Central memory CD4-positive, alpha-beta T cell (primary cell): ENCODE data around the gene ATP9A.
"Not testable (repeated sequence)": the region's sequence is repeated elsewhere in the genome, so short reads cannot be mapped to it uniquely, and the experiment has no call there.

Source experiments
- DNase-seq: peaks from one replicate; pipeline ENCODE4 v3.0.0; 2022

ATP9A gene

DNA sequence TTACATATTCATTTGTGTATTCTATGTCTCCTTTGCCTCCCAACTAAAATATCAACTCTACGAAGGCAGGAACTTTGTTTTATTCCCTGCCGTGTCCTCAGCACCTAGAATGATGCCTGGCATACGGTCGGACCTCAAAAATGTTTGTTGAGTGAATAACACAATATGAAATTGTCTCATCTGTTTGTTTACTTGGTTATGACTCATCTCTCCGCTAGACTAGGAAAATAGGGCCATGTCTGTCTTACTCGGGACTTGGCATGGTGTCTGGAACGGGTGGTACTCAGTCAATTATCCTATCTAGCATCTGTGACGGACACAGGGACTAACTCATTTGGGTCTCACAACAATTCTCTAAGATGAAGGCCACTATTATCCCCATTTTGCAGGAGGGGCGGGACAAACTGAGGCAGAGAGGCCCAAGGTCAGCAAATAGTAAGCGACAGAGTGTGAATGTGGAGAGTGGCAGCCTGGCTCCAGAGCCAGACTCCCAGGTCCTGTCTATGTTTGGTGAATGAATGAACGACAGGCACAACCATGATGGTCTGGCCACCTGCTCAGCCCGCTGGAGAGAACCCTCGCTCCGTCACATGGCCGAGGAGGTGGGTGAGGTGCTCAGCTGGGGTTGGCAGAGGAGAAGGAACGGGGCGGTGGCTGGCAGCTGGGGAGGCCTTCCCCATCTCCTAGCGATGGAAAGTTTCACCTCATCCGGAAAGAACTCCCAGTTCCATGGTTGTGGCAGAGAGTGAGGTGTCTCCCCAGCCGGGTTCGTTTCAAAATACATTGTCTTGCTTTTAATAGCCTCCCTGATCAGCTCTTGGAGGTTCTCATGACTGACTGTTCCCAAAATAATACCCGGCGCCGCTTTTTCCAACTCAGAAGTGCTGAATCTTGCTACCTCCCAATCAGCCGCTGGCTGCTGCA, 198.1 kb downstream of the ATP9A start:
- no peak for DNase-seq

DNA sequence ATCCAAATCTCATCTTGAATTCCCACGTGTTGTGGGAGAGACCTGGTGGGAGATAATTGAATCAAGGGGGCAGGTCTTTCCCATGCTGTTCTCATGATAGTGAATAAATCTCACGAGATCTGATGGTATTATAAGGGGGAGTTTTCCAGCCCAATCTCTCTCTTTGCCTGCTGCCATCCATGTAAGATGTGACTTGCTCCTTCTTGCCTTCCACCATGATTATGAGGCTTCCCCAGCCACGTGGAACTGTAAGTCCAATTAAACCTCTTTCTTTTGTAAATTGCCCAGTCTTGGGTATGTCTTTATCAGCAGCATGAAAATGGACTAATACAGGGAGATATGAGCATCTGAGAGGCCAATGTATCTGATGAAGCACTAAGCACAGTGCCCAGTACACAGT, 199.7 kb downstream of the ATP9A start:
- not testable (repeated sequence) for DNase-seq

DNA sequence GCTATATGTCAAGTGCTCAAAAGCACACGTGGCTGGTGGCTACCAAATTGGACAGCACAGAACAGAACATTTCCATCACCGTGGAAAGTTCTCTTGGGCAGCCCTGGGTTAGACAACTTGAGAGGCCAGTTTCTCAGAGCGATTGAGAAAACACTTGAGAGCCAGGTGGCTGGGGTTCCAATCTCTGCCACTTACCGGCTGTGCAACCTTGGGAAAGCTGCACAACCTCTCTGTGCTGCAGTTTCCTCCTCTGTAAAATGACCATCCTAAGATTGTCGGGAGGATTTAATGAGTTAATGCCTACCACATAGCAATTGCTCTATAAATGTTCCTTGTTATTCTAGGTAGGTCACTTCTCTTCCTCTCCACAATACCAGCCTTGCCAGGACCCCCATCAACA, 200.6 kb downstream of the ATP9A start:
- no peak for DNase-seq

DNA sequence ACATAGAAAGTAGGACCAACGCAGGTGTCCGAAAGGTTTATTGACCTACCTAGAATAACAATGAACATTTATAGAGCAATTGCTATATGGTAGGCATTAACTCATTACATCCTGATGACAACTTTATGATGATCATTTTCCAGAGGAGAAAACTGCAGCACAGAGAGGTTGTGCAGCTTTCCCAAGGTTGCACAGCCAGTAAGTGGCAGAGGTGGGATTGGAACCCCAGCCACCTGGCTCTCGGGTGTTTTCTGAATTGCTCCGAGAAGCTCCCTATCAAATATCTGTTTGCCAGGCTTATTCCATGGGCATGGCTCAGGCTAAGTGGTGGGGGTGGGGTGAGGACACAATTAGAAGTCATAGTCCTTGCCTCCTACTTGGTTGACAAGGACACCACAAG, 201.6 kb downstream of the ATP9A start:
- no peak for DNase-seq

DNA sequence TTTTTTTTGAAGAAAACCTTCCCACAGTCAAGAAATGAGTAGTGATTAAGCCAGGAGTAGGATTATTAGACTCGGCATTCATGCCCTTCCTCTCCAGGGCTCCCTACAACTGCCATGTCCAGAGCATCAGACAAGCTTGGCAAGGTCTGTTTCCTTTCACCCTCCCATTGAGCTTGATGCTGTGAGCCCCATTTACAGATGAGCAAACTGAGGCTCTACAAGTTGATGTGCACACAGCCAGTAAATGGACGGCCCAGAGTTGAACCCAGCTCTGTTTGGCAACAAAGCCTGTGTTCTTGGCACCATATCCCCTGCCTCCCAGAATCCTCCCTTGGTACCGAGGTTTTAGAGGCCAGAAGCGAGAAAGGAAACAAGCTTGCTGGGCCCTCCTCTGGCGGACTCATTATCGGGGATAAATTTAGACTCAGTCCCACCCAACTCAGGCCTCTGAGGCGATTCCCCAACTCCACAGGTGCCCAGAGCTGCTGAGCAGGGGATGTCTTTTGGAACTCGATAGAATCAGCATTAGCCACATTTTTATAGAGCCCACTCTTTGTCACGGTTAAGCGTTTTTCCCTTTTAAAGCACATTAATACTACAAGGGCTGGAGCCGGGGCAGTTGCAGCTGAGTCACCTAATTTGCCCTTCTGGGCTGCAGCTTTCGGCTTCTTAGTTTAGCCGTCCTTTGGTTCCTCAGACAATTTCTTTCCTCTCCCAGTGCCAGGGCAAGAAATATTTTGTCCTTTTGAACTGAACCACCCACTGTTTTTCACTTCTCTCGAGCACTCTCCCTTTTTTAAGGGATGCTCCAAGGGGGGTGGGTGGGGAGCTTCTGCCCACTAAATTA, 202.7 kb downstream of the ATP9A start:
- no peak for DNase-seq

DNA sequence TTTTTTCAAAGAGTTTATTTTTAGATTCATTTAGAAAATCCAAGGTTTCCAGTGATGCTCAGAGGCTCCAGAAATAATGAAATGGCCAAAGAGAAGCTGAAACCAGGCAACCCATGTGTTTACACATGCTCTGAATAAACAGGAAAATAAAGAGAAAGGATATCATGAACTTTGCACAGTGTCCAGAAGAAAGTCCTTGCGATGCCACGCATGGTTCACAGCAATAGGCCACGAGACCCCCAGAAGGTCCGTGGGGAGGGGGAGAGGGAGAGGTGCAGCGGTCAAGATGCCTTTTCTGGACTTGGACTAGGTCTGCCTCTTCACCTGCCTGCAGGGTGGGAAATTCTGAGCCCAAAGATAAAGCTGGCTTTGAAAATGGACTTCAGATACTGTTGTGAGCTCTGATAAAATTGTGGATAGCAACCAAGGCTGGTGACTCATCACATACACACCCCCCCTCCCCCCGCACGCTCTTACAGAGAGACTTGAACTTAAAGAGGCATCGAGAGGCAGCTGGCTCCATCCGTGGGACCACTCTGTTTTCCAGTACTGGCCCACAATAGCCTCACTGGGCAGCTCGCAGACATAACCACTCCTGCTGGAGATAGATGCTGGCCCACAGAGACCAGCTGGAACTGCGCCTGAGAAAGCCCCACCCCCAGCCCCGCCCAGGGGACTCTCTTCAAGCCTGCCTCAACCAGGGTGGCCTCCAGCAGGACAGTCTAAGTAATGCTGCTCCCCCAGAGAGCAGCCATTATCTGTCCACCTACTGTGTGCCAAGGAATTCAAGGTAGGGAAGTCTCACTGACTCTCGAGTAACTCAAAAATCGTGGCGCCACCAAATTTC, 204.5 kb downstream of the ATP9A start:
- DNase-seq = no peak

DNA sequence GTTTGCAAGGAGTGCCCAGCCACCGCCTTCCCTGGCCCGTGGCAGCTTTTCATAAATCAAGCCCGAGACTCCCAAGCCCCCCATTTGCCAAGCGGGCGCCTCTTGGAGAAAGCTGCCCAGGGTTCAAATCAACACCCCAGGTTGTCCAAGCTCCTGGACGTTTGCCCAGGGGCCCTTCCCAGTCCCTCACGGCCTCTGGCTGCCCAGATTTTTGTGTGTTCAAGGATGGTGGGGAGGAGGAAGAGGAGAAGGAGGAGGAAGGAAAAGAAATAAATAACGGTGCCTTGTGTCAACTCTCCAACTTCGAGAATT, 205.1 kb downstream of the ATP9A start:
- no peak for DNase-seq

DNA sequence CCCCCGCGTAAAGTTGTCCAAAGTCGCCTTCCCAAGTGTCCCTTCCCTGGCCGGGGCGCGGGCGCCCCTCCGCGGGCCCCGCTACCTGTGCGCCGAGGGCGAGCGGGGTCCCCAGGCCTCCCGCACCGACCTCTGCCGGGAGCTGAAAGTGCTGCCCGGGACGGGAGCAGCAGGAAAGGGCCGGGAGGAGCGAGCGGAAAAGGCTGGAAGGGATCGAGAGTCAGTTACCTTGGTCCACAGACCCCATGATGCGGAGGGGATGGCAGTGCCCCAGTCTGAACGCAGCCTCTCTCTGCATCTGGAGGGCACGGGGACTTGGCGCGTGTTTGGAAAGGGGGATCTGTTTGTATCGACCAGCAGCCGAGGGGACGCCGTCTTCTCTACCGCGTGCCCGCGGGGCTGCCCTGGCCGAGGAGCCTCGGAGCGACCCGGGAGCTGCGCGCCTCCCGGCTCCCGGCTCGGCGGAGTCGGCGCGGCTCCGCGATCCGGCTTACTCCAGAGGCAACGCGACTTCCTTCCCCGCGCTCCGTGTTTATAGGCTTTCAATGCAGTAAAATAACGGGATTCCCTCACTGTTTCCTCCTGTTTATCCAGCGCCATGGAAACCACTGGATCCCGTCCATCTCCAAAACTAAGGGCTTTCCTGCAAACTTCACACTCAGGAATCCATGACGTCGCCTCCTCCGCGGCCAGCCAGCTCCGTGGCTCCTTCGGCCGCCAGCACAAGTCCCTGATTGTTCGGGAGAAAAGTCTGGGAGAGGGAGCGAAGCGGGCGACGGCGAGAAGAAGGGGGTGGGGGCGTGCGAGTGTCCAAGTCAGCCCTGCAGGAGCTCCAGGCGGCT, 205.6 kb downstream of the ATP9A start:
- DNase-seq = no peak

DNA sequence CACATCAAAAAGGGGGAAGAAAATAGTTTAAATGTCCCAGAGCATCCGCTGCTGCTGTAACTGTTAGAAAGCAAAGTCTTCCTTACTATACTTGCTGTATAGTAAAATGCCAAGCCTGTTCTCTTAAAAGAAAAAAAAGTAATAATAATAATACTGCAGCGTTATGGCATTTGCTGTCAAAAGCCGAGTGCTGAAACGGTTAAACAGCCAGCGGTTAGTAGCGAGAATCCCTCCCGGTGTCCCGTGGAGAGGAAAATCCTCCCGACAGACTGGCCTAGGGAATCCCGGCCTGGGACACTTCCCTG, 206.2 kb downstream of the ATP9A start:
- no peak for DNase-seq

DNA sequence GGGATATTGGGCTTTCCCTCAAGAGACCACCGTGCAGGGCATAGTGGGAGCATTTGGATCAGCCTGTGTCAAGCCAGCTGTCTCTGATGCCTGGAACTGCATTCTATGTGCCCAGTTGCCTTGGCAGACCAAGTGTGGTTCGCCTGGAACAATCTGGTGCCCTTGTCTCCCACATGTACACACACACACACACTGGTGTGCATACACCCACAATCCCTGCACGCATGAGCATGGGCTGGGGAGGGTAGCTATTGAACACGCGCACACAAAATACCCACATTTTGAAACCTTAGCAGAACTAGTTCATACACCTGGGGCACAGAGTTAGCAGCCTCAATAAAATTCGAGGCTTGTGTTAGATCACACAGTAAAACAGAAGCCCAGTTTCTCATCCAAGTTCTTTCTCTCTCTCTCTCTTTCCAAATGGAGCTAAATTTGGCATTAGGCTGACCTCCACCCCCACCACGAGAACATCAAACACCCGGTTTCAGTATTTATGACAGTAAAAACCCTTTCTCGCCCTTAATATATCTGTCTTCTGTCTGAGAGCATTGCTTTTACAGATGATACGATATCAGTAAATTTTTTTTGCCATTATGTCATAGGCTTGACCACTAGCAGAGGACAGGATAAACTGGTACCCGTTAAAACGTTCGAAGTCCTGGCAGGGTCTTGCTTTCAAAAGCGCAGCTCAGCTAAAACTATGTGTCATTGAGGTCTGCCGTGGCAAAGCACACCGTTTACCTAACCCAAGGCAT, 207.5 kb downstream of the ATP9A start:
- DNase-seq = no peak

DNA sequence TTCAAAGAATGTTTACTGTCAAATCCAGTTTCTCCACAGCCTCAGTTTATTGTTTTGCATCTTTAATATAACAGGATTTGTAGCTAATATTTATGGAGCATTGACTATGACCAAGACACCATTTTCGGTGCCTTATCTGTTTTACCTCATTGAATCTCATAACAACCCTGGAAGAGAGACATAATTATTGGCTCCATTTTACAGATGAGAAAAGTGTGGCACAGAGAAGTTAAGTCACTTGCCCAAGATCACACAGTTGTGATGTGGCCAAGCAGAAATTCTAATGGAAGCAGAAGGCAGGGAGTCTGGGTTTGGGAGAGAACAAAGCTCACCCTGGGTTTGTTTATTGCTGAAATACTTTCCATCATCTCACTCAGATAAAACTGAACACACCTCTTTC, 208.1 kb downstream of the ATP9A start:
- no peak for DNase-seq

DNA sequence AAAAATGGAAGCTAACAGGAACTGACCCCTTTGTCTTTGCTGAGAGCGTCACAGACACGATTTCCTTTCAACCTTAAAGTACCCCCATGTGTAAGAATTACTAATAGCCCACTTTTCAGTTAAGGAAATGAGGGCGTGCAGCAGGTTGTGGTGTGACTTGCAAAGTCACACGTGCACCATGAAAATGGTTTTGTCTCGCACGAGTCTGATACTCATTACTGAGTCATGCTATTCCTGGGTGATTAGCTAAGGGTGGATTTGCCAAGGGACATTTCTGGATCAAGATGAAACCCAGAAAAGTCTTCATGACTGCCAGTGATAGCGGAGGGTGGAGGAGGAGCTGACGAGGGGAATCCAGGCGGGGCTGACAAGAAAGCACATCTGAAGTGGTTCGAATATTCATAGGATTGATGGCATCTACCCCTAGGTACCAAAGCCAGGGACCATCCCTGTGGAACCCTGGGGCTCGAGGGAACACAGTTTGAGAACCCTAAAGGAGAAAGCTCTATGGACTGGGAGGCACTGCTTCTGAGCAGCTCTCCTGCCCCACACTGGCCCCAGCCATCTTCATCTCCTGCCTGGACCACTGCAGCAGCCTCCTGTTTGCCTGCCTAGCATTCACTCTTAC, 213.5 kb downstream of the ATP9A start:
- DNase-seq = no peak

DNA sequence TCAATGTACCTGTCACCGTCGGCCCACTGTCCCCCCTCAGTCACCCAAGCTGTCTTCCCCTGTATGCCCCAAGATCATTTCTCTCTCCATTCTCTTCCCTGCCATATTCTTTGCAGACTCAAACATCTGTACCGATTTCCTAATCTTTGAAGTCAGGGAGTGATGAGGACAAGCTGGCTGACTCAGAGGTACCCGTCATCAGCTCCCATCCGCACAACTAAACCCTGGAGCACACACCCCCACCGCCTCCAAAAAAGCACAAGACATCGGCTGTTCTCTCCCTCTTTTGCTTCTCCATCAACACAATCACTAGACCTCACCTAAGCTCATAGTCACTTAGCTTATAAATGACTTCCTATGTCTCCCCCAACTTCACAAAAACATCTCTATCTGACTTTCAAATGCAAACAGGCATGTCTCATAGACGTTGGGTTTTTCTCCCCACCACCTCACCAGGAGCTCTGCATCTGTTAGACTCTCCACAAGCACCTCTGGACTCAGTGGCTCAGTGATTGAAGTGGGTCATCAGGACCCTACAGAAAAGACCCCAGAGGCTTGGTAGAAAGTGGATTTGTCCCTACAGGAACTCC, 214.2 kb downstream of the ATP9A start:
- DNase-seq = no peak

DNA sequence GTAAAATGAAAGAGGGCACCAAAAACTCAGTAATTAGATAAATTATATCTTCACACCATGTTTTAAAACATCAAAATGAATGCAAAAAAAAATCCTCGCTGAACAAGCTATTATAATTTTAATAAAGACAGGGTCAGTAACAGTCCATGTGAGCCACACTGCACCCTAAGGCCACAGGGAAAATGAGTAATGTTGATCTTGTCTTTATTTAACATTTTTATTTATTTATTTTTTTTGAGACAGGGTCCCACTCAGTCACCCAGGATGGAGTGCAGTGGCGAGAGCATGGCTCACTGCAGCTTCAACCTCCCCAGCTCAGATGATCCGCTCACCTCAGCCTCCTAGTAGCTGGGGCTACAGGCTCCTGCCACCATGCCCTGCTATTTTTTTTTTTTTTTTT, 217.0 kb downstream of the ATP9A start:
- no peak for DNase-seq

DNA sequence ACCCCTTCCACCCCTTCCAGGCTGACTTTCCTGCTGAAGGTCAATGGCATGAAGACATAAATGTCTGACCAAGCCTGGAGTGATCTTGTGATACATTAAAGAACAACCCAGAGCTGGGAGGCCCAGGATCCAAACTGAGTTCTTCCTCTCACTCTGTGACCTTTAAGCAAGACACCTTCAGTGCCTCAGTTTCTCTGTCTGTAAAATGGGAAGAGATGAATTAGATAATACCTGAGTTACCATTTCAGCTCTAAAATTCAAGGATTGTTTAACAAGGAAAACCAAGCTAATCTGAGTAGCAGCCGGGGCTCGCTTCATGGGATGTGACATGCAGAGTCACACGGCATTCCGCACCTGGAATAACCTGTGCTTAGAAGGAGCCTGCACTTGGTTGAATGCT, 218.7 kb downstream of the ATP9A start:
- no peak for DNase-seq

DNA sequence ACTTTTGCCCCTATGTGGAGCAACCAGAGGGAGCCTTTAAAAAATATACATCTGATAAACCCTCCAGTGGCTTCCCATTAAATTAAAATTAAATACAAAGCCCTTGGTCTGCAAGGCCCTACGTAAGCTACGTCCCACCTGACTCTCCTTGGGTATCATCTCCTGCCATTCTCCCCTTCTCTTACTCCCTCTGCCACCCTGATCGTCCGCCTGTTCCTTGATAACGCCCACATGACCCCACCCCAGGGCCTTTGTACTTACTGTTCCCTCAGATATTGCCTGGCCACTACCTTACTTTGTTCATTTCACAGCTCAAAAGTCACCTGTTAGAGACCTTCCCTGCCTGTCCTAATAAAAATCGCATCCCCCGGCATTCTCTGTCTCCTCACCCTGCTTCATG, 220.2 kb downstream of the ATP9A start:
- no peak for DNase-seq
